Measurements from ENCODE around the gene POP5.
A peak's percentile ranks its signal among the peaks of the same experiment; 100 is the strongest.
"Not testable (repeated sequence)": the region's sequence is repeated elsewhere in the genome, so short reads cannot be mapped to it uniquely, and the experiment has no call there.

The POP5 gene

DNA sequence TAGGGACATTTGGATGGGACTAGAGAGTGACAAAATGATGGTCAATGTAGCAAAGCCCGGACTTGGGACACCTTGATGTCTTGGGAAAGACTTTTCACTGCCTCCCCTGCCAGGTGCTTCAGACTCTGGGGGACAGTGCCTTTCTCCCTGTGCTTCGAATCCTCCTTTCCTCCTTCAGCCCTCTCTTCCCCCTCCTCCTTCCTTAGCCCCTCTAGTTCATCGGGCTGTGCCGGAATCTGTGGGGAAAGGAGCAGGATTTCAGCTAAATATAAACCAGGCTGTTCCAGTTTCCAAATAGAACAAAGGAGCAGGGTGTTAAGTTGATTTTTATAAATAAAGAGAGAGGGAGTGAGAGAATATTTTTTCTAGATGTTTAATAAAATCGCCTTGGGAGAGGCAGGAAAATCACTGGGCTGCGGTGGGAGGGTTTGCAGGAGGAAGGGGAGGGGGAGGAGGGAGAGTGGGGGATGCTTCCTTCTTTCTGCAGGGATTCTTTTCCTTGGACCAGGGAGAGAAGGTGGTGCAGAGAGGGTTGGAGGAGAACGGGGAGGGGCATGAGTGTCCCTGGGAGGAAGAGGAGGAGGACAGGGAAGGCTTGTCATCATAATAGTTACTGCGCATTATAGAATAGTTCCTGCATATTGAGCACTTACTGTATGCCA, 37.9 kb upstream of the POP5 start:
- no peak overlapping the region for H3K4me3 ChIP-seq (ENCODE audit: low read depth, low read length)
- no peak for DNase-seq (ENCODE audit: low read depth)
- TF ChIP-seq MYC (IDR thresholded peaks at IDR 0.05; ENCODE audit: low read depth, low read length) (no peak), CTCF (IDR thresholded peaks at IDR 0.05; ENCODE audit: low read depth, low read length) (no peak), MAX (IDR thresholded peaks at IDR 0.05; ENCODE audit: low read depth, low read length) (no peak), POLR2A (IDR thresholded peaks at IDR 0.05; ENCODE audit: extremely low read depth, insufficient read length) (no peak)

DNA sequence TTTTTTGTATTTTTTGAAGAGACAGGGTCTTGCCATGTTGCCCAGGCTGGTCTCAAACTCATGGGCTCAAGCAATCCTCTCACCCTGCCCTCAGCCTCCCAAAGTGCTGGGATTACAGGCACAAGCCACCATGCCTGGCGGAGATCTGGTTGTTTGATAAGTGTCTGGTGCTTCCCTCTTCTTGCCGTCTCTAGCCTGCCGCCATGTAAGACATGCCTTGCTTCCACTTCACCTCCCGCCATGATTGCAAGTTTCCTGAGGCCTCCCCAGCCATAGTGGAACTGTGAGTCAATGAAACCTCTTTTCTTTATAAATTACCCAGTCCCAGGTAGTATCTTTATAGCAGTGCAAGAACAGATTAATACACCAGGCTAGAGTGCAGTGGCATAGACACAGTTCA, 36.6 kb upstream of the POP5 start:
- DNase-seq (ENCODE audit: low read depth); H3K4me3 ChIP-seq (ENCODE audit: low read depth, low read length): not testable (repeated sequence)

GRCh38 chr12:120617193-120617592, 36.0 kb upstream of the POP5 start:
- not testable (repeated sequence) for H3K4me3 ChIP-seq (ENCODE audit: low read depth, low read length); DNase-seq (ENCODE audit: low read depth)

DNA sequence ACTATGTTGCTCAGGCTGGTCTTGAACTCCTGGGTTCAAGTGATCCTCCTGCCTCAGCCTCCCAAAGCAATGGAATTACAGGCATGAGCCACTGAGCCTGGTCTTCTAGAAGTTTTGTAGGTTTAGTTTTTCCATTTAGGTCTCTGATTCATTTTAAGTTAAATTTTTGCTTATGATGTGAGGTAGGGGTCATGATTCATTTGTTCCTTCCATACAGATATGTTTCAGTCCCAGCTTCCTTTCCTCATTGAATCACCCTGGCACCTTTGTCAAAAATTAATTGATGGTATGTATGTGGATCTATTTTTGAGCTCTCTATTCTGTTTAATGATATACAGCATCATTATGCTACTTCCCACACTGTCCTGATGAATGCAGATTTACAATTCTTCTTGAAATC, 33.6 kb upstream of the POP5 start:
- DNase-seq (ENCODE audit: low read depth), result no peak
- no peak overlapping the region for H3K4me3 ChIP-seq (ENCODE audit: low read depth, low read length)
- TF ChIP-seq CTCF (IDR thresholded peaks at IDR 0.05; ENCODE audit: low read depth, low read length) (no peak), POLR2A (IDR thresholded peaks at IDR 0.05; ENCODE audit: extremely low read depth, insufficient read length) (no peak), MAX (IDR thresholded peaks at IDR 0.05; ENCODE audit: low read depth, low read length) (no peak), MYC (IDR thresholded peaks at IDR 0.05; ENCODE audit: low read depth, low read length) (no peak)

GRCh38 chr12:120611534-120611933, 30.3 kb upstream of the POP5 start:
- not testable (repeated sequence) for H3K4me3 ChIP-seq (ENCODE audit: low read depth, low read length); DNase-seq (ENCODE audit: low read depth)

- TF ChIP-seq MYC (IDR thresholded peaks at IDR 0.05; ENCODE audit: low read depth, low read length), result no peak
- TF ChIP-seq CTCF (IDR thresholded peaks at IDR 0.05; ENCODE audit: low read depth, low read length), result no peak
- TF ChIP-seq POLR2A (IDR thresholded peaks at IDR 0.05; ENCODE audit: extremely low read depth, insufficient read length), result no peak
- TF ChIP-seq MAX (IDR thresholded peaks at IDR 0.05; ENCODE audit: low read depth, low read length), result no peak
- H3K4me3 ChIP-seq (ENCODE audit: low read depth, low read length), result no peak overlapping the region
- no peak for DNase-seq (ENCODE audit: low read depth)
Observed at GRCh38 chr12:120610560-120610959, 29.4 kb upstream of the POP5 start.

DNA sequence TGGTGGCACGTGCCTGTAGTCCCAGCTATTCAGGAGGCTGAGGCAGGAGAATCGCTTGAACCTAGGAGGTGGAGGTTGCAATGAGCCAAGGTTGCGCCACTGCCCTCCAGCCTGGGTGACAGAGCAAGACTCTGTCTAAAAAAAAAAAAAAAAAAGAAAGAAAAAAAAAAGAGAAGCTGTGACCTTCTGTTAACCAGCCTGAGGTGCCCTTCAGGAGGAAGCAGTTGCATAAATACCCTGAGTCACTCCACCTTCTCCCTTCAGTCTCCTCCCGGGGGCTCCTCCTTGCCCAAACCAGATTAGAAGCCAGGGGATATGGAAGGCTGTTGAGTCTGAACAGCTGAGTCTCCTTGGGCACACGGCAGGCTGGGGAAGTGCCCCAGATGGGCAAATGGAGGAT, 21.2 kb upstream of the POP5 start:
- peak; percentile 25; the same call in 1 of the 2 replicates for TF ChIP-seq MAX (IDR thresholded peaks at IDR 0.05; ENCODE audit: low read depth, low read length)
- peak; percentile 98 for DNase-seq (ENCODE audit: low read depth)

DNA sequence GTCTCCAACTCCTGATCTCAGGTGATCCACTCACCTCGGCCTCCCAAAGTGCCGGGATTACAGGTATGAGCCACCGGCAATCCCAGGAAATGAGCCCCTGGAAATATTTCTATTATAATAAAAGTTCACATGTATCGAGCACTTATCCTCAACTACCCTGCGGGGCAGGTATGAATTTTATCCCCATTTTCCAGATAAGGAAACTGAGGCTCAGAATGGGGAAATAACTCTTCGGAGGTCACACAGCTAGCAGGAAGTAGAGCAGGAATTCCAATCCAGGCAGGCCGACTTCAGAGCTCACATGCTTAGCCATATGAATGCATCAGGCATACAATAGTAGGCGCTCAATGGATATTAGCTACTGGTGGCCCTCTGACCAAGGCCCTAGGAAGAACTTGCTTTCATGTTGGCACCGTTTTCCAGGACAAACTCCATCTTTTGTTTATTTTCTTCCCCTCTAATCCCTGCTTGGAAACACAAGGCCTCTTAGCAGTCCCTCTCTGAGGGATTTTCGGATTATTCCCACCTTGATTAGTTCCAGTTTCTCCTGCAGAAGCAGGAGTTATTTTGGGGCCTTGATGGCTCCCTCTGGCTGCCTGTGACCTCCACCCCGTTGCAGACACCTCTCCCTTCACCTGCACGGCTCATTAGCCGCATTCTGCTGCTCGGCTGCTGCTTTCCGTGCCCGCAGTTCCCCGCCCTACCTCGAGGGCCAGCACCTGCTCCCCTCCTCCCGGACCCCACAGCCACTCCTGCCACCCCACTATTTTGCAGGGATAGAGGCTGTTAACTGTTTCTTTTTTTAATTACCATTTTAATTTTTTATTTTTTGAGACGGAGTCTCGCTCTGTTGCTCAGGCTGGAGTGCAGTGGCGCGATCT, 18.7 kb upstream of the POP5 start:
- no peak for TF ChIP-seq CTCF (IDR thresholded peaks at IDR 0.05; ENCODE audit: low read depth, low read length)
- DNase-seq (ENCODE audit: low read depth), result no peak
- no peak overlapping the region for H3K4me3 ChIP-seq (ENCODE audit: low read depth, low read length)

More for the DNA sequence above, 21.2 kb upstream of the POP5 start:
- not testable (repeated sequence) for H3K4me3 ChIP-seq (ENCODE audit: low read depth, low read length)

All from NB4 (cell line).